ENCODE measurements around the gene UST.

UST gene

GRCh38 chr6:148746363-148747144 lies at the start of gene UST:
TSS of gene UST (plus strand) at chr6:148747030. CDS start at chr6:148747431, 401 bp downstream.
- peak; percentile 65 for DNase-seq (ENCODE audit: low spot score)

- DNase-seq (ENCODE audit: low spot score): no peak
These were observed 48.9 kb upstream of the UST start for GRCh38 chr6:148697895-148698440.

- no peak for DNase-seq (ENCODE audit: low spot score)
These were observed 48.1 kb upstream of the UST start for GRCh38 chr6:148698671-148699180.

GRCh38 chr6:148700047-148700715 lies 46.6 kb upstream of the UST start:
- no peak for DNase-seq (ENCODE audit: low spot score)

- peak; percentile 28 for DNase-seq (ENCODE audit: low spot score)
These were observed 46.0 kb upstream of the UST start for GRCh38 chr6:148700741-148701311.

- DNase-seq (ENCODE audit: low spot score): peak; percentile 3
These were observed 45.5 kb upstream of the UST start for GRCh38 chr6:148701375-148701774.

- DNase-seq (ENCODE audit: low spot score): no peak
These were observed 42.9 kb upstream of the UST start for GRCh38 chr6:148703900-148704299.

- DNase-seq (ENCODE audit: low spot score): no peak
These were observed 42.2 kb upstream of the UST start for GRCh38 chr6:148704400-148705246.

- no peak for DNase-seq (ENCODE audit: low spot score)
These were observed 38.1 kb upstream of the UST start for GRCh38 chr6:148708707-148709106.

GRCh38 chr6:148709577-148709976 lies 37.3 kb upstream of the UST start:
- DNase-seq (ENCODE audit: low spot score): no peak

GRCh38 chr6:148711833-148712654 lies 34.8 kb upstream of the UST start:
- DNase-seq (ENCODE audit: low spot score): no peak

- no peak for DNase-seq (ENCODE audit: low spot score)
These were observed 33.6 kb upstream of the UST start for GRCh38 chr6:148713033-148713738.

GRCh38 chr6:148713921-148714320 lies 32.9 kb upstream of the UST start:
- no peak for DNase-seq (ENCODE audit: low spot score)

- no peak for DNase-seq (ENCODE audit: low spot score)
These were observed 30.0 kb upstream of the UST start for GRCh38 chr6:148716811-148717210.

GRCh38 chr6:148720406-148720805 lies 26.4 kb upstream of the UST start:
- no peak for DNase-seq (ENCODE audit: low spot score)

- DNase-seq (ENCODE audit: low spot score): no peak
These were observed 25.9 kb upstream of the UST start for GRCh38 chr6:148720897-148721296.

- no peak for DNase-seq (ENCODE audit: low spot score)
These were observed 23.3 kb upstream of the UST start for GRCh38 chr6:148723484-148723883.

- DNase-seq (ENCODE audit: low spot score): no peak
These were observed 22.4 kb upstream of the UST start for GRCh38 chr6:148724428-148724827.

- DNase-seq (ENCODE audit: low spot score): no peak
These were observed 19.7 kb upstream of the UST start for GRCh38 chr6:148727104-148727503.

- DNase-seq (ENCODE audit: low spot score): no peak
These were observed 10.8 kb upstream of the UST start for GRCh38 chr6:148735989-148736388.
